ACHN (cell line): ENCODE data around the gene NDUFB6.
"Not testable (repeated sequence)": the region's sequence is repeated elsewhere in the genome, so short reads cannot be mapped to it uniquely, and the experiment has no call there.

Source experiments
- DNase-seq: peaks from one replicate; pipeline ENCODE4 v3.0.0-alpha.2; 2015
- in situ Hi-C: cut with HindIII; loops from 2 replicates; pipeline ENCODE4 v1.10.0; 2017; ENCODE audit warnings: low sequenced_read_pairs, low pct_ligation_motif_present, low pct_unique_long_range_greater_than_20kb

NDUFB6 gene

DNA sequence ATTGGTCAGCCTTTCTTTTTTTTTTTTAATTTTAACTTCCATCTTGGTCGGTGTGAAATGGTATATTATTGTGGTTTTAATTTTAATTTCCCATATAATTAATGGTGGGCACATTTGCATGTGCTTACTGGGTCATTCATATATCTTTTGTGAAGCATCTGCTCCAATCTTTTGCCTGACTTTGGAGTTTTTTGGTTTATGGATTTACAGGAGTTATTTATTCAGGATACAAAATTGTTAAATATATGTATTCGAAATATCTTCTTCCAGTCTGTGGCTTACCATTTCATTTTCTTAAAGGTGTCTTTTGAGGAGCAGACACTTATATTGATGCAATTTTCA is 46.3 kb downstream of the NDUFB6 start:
- DNase-seq: no peak

GRCh38 chr9:32526041-32526706 is 46.8 kb downstream of the NDUFB6 start, which contains the start of gene RIGI:
TSS of gene RIGI (minus strand) at chr9:32526196. CDS start at chr9:32526166, 30 bp downstream.
- DNase-seq: peak; percentile 95
- in situ Hi-C loops: no loop called here

More for the DNA sequence above, 46.3 kb downstream of the NDUFB6 start:
- in situ Hi-C loops: no loop called here

GRCh38 chr9:32525709-32526030 is 47.3 kb downstream of the NDUFB6 start:
- in situ Hi-C loops: no loop called here
- DNase-seq: no peak

GRCh38 chr9:32524892-32525708 is 47.9 kb downstream of the NDUFB6 start:
- DNase-seq: peak; percentile 30

GRCh38 chr9:32524558-32524891 is 48.4 kb downstream of the NDUFB6 start:
- in situ Hi-C loops: not testable (repeated sequence)

More at GRCh38 chr9:32524892-32525708, 47.9 kb downstream of the NDUFB6 start:
- in situ Hi-C loops: no loop called here

GRCh38 chr9:32523910-32524309 is 49.0 kb downstream of the NDUFB6 start:
- no peak for DNase-seq
- in situ Hi-C loops: no loop called here

More at GRCh38 chr9:32524558-32524891, 48.4 kb downstream of the NDUFB6 start:
- not testable (repeated sequence) for DNase-seq

DNA sequence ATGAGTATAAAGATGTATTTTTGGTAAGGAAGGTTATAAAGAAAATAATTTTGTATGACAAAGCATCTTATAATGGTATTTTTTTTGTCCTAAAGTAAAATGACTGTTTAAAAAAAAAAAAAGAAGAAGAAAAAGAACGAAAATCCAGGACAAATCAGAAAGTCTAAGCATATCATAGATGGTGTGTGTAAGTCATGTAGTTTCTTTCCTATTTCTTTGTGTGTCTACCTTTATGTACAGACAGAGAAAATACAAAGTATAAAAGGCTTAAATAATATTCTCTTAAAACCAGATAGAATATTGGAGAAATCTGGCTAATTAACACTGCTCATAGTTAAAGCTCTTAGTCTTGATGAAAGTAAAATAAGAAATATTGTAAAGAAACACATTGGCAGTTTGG is 54.7 kb downstream of the NDUFB6 start:
- in situ Hi-C loops: no loop called here
- no peak for DNase-seq

GRCh38 chr9:32516241-32516640 is 56.7 kb downstream of the NDUFB6 start:
- DNase-seq: no peak
- in situ Hi-C loops: no loop called here

DNA sequence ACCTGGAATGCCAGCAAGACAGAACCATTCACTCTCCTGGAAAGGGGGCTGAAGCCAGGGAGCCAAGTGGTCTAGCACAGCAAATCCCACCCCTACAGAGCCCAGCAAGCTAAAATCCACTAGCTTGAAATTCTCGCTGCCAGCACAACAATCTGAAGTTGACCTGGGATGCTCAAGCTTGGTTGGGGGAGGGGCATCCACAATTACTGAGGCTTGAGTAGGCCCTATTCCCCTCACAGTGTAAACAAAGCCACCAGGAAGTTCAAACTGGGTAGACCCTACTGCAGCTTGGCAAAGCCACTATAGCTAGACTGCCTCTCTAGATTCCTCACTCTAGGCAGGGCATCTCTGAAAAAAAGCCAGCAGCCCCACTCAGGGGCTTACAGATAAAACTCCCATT is 64.2 kb downstream of the NDUFB6 start:
- in situ Hi-C loops: no loop called here
- no peak for DNase-seq

DNA sequence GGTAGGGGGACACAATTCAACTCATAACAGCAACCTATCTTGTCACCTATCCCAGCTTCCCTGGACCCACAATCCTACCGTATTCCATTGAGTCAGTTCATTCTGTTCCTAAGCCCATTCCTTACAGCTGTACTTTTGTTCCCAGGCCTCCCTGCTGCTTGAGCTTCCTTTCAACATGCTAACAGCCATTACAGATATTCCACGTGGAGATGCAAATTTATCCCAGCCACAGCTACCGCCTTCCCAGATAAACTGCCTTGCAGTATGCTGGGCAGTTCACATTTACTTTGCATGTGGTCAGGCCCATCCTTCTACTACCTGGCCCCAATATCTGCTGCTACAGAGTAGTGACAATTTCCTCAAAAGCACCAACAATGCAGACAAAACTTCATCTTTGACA is 70.0 kb downstream of the NDUFB6 start:
- in situ Hi-C loops: no loop called here
- no peak for DNase-seq
